Spleen (tissue), 7 donors: ENCODE data around the gene MOB1A.
"Not testable (repeated sequence)": the region's sequence is repeated elsewhere in the genome, so short reads cannot be mapped to it uniquely, and the experiment has no call there.

Experiments used
- CTCF ChIP-seq, 11 experiments: fragments of 200-600 bp in 7 of 11; fragments of 450-650 bp in 4 of 11; sonication (generic) in 4 of 11; IDR thresholded peaks in 8 of 11; conservative IDR thresholded peaks in 3 of 11; 1 replicate in 7 of 11; 2 replicates in 4 of 11; pipeline versions ENCODE4 v1.4.0 to v1.8.0; 2016 to 2021; ENCODE audit warnings: antibody characterized with exemption in 11 of 11, inconsistent platforms in 4 of 11, mild to moderate bottlenecking in 1 of 11
- POLR2A ChIP-seq, 3 donors: fragments of 450-650 bp; IDR thresholded peaks; one replicate each; pipeline ENCODE4 v1.5.1; 2017; ENCODE audit warnings: antibody characterized with exemption in 3 of 3, mild to moderate bottlenecking in 1 of 3
- POLR2AphosphoS5 ChIP-seq, 3 donors: sonication (generic); formaldehyde crosslinking; IDR thresholded peaks; one replicate each; pipeline ENCODE4 v1.5.1; 2017; ENCODE audit warnings: antibody characterized with exemption in 3 of 3
- donor health status: DM: no; HTN: no; CAD: no; lungs with moderate emphysema.
- donor health status: DM: no; HTN: no; CAD: no.
- donor health status: DM: no; HTN: no; CAD: no.

DNA sequence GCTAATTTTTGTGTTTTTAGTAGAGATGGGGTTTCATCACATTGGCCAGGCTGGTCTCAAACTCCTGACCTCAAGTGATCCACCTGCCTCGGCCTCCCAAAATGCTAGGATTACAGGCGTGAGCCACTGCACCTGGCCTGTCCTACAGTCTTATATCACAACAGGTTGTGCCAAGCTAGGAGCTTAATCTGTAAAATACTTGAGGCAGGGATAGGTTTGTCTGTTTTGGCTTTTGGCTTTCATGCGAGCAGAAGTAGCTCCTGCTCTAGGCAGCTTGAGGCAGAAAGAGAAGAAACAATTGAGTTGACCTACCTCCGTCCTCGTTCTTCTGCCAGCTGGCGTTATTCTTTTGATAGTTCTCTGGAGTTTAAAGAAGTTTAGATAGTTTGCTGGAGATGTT is 37.1 kb upstream of the MOB1A start:
- TF ChIP-seq CTCF (IDR thresholded peaks at IDR 0.05 in 8 of 11, conservative IDR thresholded peaks at IDR 0.05 in 3 of 11); POLR2AphosphoS5 (IDR thresholded peaks at IDR 0.05); POLR2A (IDR thresholded peaks at IDR 0.05): not testable (repeated sequence)
